Type B pancreatic cell (in vitro differentiated cells): ENCODE results near the gene TMEM86B. TPM values are rescaled to one million over a fixed set of nuclear protein-coding genes. Genes with fewer than 3 reads are reported as not detected.

Experiments used
- DNase-seq: peaks from one replicate; pipeline ENCODE4 v3.0.0; 2021; ENCODE audit warnings: mixed read lengths; ENCODE audit not compliant: unreplicated experiment; ENCODE audit errors: extremely low spot score
- H3K27ac Mint-ChIP-seq: 2 replicates; pipeline ENCODE4 v1.8.0; 2021; ENCODE audit warnings: mild to moderate bottlenecking, mixed read lengths
- H3K27me3 Mint-ChIP-seq: 2 replicates; pipeline ENCODE4 v1.8.0; 2021; ENCODE audit warnings: mixed read lengths
- H3K36me3 Mint-ChIP-seq: 2 replicates; pipeline ENCODE4 v1.8.0; 2021; ENCODE audit warnings: mixed read lengths
- H3K4me1 Mint-ChIP-seq: one replicate; pipeline ENCODE4 v1.8.0; 2021; ENCODE audit warnings: mixed read lengths; ENCODE audit not compliant: unreplicated experiment
- H3K4me3 Mint-ChIP-seq: 2 replicates; pipeline ENCODE4 v1.8.0; 2021; ENCODE audit warnings: mild to moderate bottlenecking, mixed read lengths
- H3K9me3 Mint-ChIP-seq: 2 replicates; pipeline ENCODE4 v1.8.0; 2021; ENCODE audit warnings: mixed read lengths
- CTCF ChIP-seq: fragments of 200-600 bp; sonication (generic); conservative IDR thresholded peaks from 2 replicates; pipeline ENCODE4 v1.5.0; 2021; ENCODE audit warnings: antibody characterized with exemption, mild to moderate bottlenecking
- total RNA-seq: library from RNA; stranded (reverse); gene quantifications from 2 replicates; pipeline ENCODE4 v1.2.1, GENCODE V29; 2021; ENCODE audit warnings: low replicate concordance

TMEM86B gene
- total RNA-seq, 1 donor from 2014 or later = 14.4 TPM

DNA sequence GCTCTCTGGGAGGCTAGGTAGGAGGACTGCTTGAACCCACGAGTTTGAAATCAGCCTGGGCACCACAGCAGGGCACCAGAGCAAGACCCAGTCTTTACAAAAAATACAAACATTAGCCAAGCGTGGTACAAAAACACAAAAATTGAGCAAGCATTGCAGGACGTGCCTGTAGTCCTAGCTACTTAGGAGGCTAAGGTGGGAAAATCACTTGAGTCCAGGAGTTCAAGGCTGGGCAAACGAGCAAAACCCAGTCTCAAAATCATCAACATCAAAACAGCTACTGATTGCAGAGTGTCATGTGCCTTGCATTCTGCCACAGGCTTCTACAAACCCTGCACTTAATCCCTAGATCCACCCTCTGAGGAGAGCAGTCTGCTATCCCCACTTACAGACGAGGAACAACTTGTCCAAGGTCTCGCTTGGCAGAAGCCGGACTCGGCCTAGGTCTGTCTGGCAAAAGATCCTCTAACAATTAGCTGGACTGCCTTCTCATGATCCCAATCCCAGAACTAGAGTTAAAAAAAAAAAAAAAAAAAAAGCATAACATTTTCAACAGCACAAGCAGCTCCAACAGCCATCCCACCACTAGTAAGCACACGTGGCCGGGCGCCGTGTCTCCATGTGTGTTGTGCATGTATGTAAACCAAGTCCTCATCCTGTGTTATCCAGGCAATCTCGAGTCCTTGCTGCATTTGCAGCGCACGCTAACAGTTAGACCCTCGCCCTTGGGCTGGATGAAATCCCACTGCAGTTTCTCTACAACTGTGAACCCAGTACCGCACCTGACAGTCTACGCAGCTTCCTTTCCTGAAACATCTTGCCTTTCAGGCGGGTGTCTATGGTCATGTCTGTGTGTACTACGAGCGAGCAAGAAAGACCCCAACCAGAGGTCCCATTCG is 28.2 kb upstream of the TMEM86B start:
- Mint-ChIP-seq H3K36me3 (no peaks in the 10 kb centered on the region), H3K4me3 (peak overlapping the region; percentile 97), H3K9me3 (no peaks in the 10 kb centered on the region), H3K27ac (peak overlapping the region; percentile 95), H3K27me3 (no peaks in the 10 kb centered on the region), H3K4me1 (peaks cover 40% of the 10 kb centered on the region)
- TF ChIP-seq CTCF = no peak
- no peak for DNase-seq

GRCh38 chr19:55255618-55256423 is 27.3 kb upstream of the TMEM86B start:
- no peaks in the 10 kb centered on the region for H3K9me3 Mint-ChIP-seq
- TF ChIP-seq CTCF = no peak
- no peaks in the 10 kb centered on the region for H3K27me3 Mint-ChIP-seq
- peak overlapping the region; percentile 97 for H3K4me3 Mint-ChIP-seq
- no peaks in the 10 kb centered on the region for H3K36me3 Mint-ChIP-seq
- peaks cover 50% of the 10 kb centered on the region for H3K4me1 Mint-ChIP-seq
- DNase-seq = no peak
- peak overlapping the region; percentile 74 for H3K27ac Mint-ChIP-seq

GRCh38 chr19:55254625-55254977 is 26.0 kb upstream of the TMEM86B start:
- H3K27ac Mint-ChIP-seq = no peak overlapping the region

GRCh38 chr19:55253842-55254624 is 25.5 kb upstream of the TMEM86B start:
- no peak for TF ChIP-seq CTCF
- H3K36me3 Mint-ChIP-seq = no peaks in the 10 kb centered on the region
- H3K4me3 Mint-ChIP-seq = no peak overlapping the region
- H3K27me3 Mint-ChIP-seq = no peaks in the 10 kb centered on the region
- DNase-seq = no peak
- no peaks in the 10 kb centered on the region for H3K9me3 Mint-ChIP-seq
- no peak overlapping the region for H3K27ac Mint-ChIP-seq
- H3K4me1 Mint-ChIP-seq = peaks cover 48% of the 10 kb centered on the region

More at GRCh38 chr19:55254625-55254977, 26.0 kb upstream of the TMEM86B start:
- no peak for TF ChIP-seq CTCF
- peaks cover 51% of the 10 kb centered on the region for H3K4me1 Mint-ChIP-seq
- no peaks in the 10 kb centered on the region for H3K27me3 Mint-ChIP-seq
- no peaks in the 10 kb centered on the region for H3K36me3 Mint-ChIP-seq
- DNase-seq = no peak
- H3K4me3 Mint-ChIP-seq = peak overlapping the region; percentile 39
- H3K9me3 Mint-ChIP-seq = no peaks in the 10 kb centered on the region
